Measurements from ENCODE around the gene SLC25A24.
A peak's percentile ranks its signal among the peaks of the same experiment; 100 is the strongest.
"Not testable (repeated sequence)": the region's sequence is repeated elsewhere in the genome, so short reads cannot be mapped to it uniquely, and the experiment has no call there.

The SLC25A24 gene

GRCh38 chr1:108199781-108200686 lies at the start of gene SLC25A24:
Gene SLC25A24 (minus strand): TSS chr1:108200343. CDS start chr1:108200138, 205 bp downstream.
- Histone ChIP-seq H3F3A (ENCODE audit: insufficient read depth) (0 out of 2 replicates have a peak, but pooled peaks cover 11% of the 10 kb centered on the region), H3K4me2 (ENCODE audit: low read depth, low read length, poor library complexity, severe bottlenecking) (peak within 1 kb of the TSS; percentile 75), H3K79me2 (ENCODE audit: insufficient read depth, low read length) (no peaks in the 10 kb centered on the region), H2AFZ (ENCODE audit: low read depth, low read length, severe bottlenecking) (peak within 1 kb of the TSS; percentile 98), H3K9me3 (ENCODE audit: insufficient read depth, low read length) (no peaks in the 10 kb centered on the region), H4K20me1 (ENCODE audit: low read depth, low read length) (no peaks in the 10 kb centered on the region), H3K4me3 (ENCODE audit: insufficient read depth, low read length, poor library complexity, severe bottlenecking) (peak within 1 kb of the TSS; percentile 62), H3K27me3 (ENCODE audit: low read length) (no peaks in the 10 kb centered on the region), H3K9ac (ENCODE audit: low read length) (peak within 1 kb of the TSS; percentile 64), H3K9me2 (replicated peaks; ENCODE audit: insufficient read depth, low read length) (no peaks in the 10 kb centered on the region), H3K27ac (ENCODE audit: low read depth, low read length) (no peak within 1 kb of the TSS), H3K36me3 (ENCODE audit: low read length) (no peaks in the 10 kb centered on the region)
- TF ChIP-seq, protein P1, sequence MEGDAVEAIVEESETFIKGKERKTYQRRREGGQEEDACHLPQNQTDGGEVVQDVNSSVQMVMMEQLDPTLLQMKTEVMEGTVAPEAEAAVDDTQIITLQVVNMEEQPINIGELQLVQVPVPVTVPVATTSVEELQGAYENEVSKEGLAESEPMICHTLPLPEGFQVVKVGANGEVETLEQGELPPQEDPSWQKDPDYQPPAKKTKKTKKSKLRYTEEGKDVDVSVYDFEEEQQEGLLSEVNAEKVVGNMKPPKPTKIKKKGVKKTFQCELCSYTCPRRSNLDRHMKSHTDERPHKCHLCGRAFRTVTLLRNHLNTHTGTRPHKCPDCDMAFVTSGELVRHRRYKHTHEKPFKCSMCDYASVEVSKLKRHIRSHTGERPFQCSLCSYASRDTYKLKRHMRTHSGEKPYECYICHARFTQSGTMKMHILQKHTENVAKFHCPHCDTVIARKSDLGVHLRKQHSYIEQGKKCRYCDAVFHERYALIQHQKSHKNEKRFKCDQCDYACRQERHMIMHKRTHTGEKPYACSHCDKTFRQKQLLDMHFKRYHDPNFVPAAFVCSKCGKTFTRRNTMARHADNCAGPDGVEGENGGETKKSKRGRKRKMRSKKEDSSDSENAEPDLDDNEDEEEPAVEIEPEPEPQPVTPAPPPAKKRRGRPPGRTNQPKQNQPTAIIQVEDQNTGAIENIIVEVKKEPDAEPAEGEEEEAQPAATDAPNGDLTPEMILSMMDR (IDR thresholded peaks at IDR 0.05; ENCODE audit: insufficient read depth, low read length, poor library complexity, severe bottlenecking): no peak
- TF ChIP-seq EZH2phosphoT487 (conservative IDR thresholded peaks at IDR 0.05; ENCODE audit: low read length): no peak

GRCh38 chr1:108243976-108244375 lies 43.8 kb upstream of the SLC25A24 start, which contains the start of gene NBPF4:
Gene NBPF4 (minus strand): TSS chr1:108244076. CDS start chr1:108243761, 315 bp downstream.
- H4K20me1 ChIP-seq (ENCODE audit: low read depth, low read length); H3K27me3 ChIP-seq (ENCODE audit: low read length); H2AFZ ChIP-seq (ENCODE audit: low read depth, low read length, severe bottlenecking); H3F3A ChIP-seq (ENCODE audit: insufficient read depth); H3K79me2 ChIP-seq (ENCODE audit: insufficient read depth, low read length); H3K9me3 ChIP-seq (ENCODE audit: insufficient read depth, low read length); H3K36me3 ChIP-seq (ENCODE audit: low read length); H3K4me2 ChIP-seq (ENCODE audit: low read depth, low read length, poor library complexity, severe bottlenecking); H3K4me3 ChIP-seq (ENCODE audit: insufficient read depth, low read length, poor library complexity, severe bottlenecking); H3K9ac ChIP-seq (ENCODE audit: low read length); H3K9me2 ChIP-seq (replicated peaks; ENCODE audit: insufficient read depth, low read length); H3K27ac ChIP-seq (ENCODE audit: low read depth, low read length): not testable (repeated sequence)

DNA sequence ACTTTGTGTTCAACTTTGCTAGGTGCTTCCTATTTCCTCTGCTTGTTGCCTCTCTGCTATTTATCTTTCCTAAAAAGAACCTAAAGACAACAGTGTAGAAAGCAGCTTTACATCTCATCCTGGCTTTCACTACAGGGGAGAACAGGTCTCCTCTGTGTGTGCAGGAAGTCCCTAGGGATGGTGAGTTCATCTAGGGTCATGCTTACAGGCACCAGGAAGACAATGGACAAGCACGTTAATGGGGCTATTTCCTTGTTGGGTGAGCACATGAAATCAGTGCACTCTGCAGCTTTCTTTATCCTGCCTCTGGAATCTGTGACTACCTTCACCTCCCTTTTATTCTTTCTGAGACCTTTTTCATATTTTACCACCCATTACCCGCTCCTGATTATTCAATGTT lies 39.3 kb upstream of the SLC25A24 start:
- not testable (repeated sequence) for H3F3A ChIP-seq (ENCODE audit: insufficient read depth); H3K27ac ChIP-seq (ENCODE audit: low read depth, low read length); H3K27me3 ChIP-seq (ENCODE audit: low read length); H2AFZ ChIP-seq (ENCODE audit: low read depth, low read length, severe bottlenecking); H3K36me3 ChIP-seq (ENCODE audit: low read length); H3K9ac ChIP-seq (ENCODE audit: low read length); H3K4me3 ChIP-seq (ENCODE audit: insufficient read depth, low read length, poor library complexity, severe bottlenecking); H4K20me1 ChIP-seq (ENCODE audit: low read depth, low read length); H3K4me2 ChIP-seq (ENCODE audit: low read depth, low read length, poor library complexity, severe bottlenecking); H3K9me2 ChIP-seq (replicated peaks; ENCODE audit: insufficient read depth, low read length); H3K9me3 ChIP-seq (ENCODE audit: insufficient read depth, low read length); H3K79me2 ChIP-seq (ENCODE audit: insufficient read depth, low read length)

- H3K27me3 ChIP-seq (ENCODE audit: low read length): not testable (repeated sequence)
Observed at GRCh38 chr1:108235308-108235707, 35.2 kb upstream of the SLC25A24 start.

GRCh38 chr1:108232183-108232582 lies 32.0 kb upstream of the SLC25A24 start:
- not testable (repeated sequence) for H3F3A ChIP-seq (ENCODE audit: insufficient read depth); H3K27me3 ChIP-seq (ENCODE audit: low read length); H3K9ac ChIP-seq (ENCODE audit: low read length); H3K4me3 ChIP-seq (ENCODE audit: insufficient read depth, low read length, poor library complexity, severe bottlenecking); H3K9me3 ChIP-seq (ENCODE audit: insufficient read depth, low read length); H2AFZ ChIP-seq (ENCODE audit: low read depth, low read length, severe bottlenecking); H3K4me2 ChIP-seq (ENCODE audit: low read depth, low read length, poor library complexity, severe bottlenecking); H3K36me3 ChIP-seq (ENCODE audit: low read length); H3K27ac ChIP-seq (ENCODE audit: low read depth, low read length); H3K9me2 ChIP-seq (replicated peaks; ENCODE audit: insufficient read depth, low read length); H3K79me2 ChIP-seq (ENCODE audit: insufficient read depth, low read length); H4K20me1 ChIP-seq (ENCODE audit: low read depth, low read length)

More at GRCh38 chr1:108235308-108235707, 35.2 kb upstream of the SLC25A24 start:
- H3K4me3 ChIP-seq (ENCODE audit: insufficient read depth, low read length, poor library complexity, severe bottlenecking); H3K27ac ChIP-seq (ENCODE audit: low read depth, low read length); H3F3A ChIP-seq (ENCODE audit: insufficient read depth); H3K9me2 ChIP-seq (replicated peaks; ENCODE audit: insufficient read depth, low read length); H2AFZ ChIP-seq (ENCODE audit: low read depth, low read length, severe bottlenecking); H3K4me2 ChIP-seq (ENCODE audit: low read depth, low read length, poor library complexity, severe bottlenecking); H4K20me1 ChIP-seq (ENCODE audit: low read depth, low read length); H3K9ac ChIP-seq (ENCODE audit: low read length); H3K36me3 ChIP-seq (ENCODE audit: low read length); H3K9me3 ChIP-seq (ENCODE audit: insufficient read depth, low read length); H3K79me2 ChIP-seq (ENCODE audit: insufficient read depth, low read length): not testable (repeated sequence)

DNA sequence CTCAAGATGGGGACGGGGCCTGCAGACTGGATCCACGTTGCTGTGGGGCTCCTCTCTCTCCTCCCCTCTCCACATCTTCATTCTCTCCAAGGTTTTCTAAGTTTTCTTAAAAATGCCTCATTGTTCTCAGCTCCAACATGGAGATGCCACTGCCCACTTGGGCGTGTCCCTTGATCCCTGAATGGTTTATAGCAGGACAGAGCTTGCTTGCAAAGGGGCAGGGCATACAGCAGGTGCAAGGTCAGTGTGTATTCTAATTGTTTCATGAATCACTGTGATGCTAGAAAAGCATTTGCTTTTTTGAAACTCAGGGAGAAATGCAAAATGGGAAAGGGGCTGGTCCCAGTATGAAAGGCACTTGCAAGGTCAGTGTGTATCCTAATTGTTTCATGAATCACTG lies 29.8 kb upstream of the SLC25A24 start:
- not testable (repeated sequence) for H3F3A ChIP-seq (ENCODE audit: insufficient read depth); H3K9me2 ChIP-seq (replicated peaks; ENCODE audit: insufficient read depth, low read length); H3K9me3 ChIP-seq (ENCODE audit: insufficient read depth, low read length)

GRCh38 chr1:108227772-108228171 lies 27.6 kb upstream of the SLC25A24 start:
- H3K4me3 ChIP-seq (ENCODE audit: insufficient read depth, low read length, poor library complexity, severe bottlenecking); H3K4me2 ChIP-seq (ENCODE audit: low read depth, low read length, poor library complexity, severe bottlenecking); H3K9ac ChIP-seq (ENCODE audit: low read length); H3K9me2 ChIP-seq (replicated peaks; ENCODE audit: insufficient read depth, low read length); H3K79me2 ChIP-seq (ENCODE audit: insufficient read depth, low read length); H3K9me3 ChIP-seq (ENCODE audit: insufficient read depth, low read length); H4K20me1 ChIP-seq (ENCODE audit: low read depth, low read length); H3K27ac ChIP-seq (ENCODE audit: low read depth, low read length); H2AFZ ChIP-seq (ENCODE audit: low read depth, low read length, severe bottlenecking); H3K27me3 ChIP-seq (ENCODE audit: low read length); H3F3A ChIP-seq (ENCODE audit: insufficient read depth); H3K36me3 ChIP-seq (ENCODE audit: low read length): not testable (repeated sequence)

More for the DNA sequence above, 29.8 kb upstream of the SLC25A24 start:
- H3K9ac ChIP-seq (ENCODE audit: low read length); H3K27me3 ChIP-seq (ENCODE audit: low read length); H3K79me2 ChIP-seq (ENCODE audit: insufficient read depth, low read length); H4K20me1 ChIP-seq (ENCODE audit: low read depth, low read length); H2AFZ ChIP-seq (ENCODE audit: low read depth, low read length, severe bottlenecking); H3K27ac ChIP-seq (ENCODE audit: low read depth, low read length); H3K36me3 ChIP-seq (ENCODE audit: low read length); H3K4me3 ChIP-seq (ENCODE audit: insufficient read depth, low read length, poor library complexity, severe bottlenecking); H3K4me2 ChIP-seq (ENCODE audit: low read depth, low read length, poor library complexity, severe bottlenecking): not testable (repeated sequence)

Measured in SU-DHL-6 (cell line).